ENCODE results near the gene ELOA. TPM values are rescaled to one million over a fixed set of nuclear protein-coding genes. Genes with fewer than 3 reads are reported as not detected.

ELOA gene
- total RNA-seq, 1 donor from 2014 or later, result 29.1 TPM

DNA sequence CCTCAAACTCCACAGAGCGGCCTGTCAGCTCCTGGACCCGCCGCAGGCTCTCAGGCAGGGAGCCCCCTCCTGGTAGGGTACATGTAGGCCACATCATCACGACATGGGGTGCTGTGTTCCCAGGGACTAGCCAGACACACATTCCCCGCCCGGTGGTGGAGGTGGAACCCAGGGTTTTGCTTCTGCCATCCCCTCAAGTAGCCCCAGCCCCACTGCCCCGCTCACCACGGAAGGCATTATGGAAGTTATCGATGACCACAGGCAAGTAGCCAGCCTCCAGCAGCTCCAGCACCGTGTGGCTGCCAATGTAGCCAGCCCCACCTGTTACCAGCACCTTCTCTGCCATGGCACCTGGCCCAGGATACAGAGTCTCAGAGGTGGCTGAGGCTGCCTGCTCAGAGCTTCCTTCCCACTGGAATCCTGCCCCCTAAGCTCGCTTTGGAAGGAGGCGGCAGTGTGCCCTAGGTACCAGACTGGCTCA is 55.4 kb downstream of the ELOA start:
- Histone ChIP-seq H3K4me1 (peaks cover 42% of the 10 kb centered on the region), H3K27me3 (ENCODE audit: low read depth) (no peaks in the 10 kb centered on the region), H3K27ac (replicated peaks) (peak overlapping the region; percentile 98), H3K36me3 (peaks cover 26% of the 10 kb centered on the region), H3K9me3 (replicated peaks) (no peaks in the 10 kb centered on the region), H3K4me3 (peak overlapping the region; percentile 97)
- intact Hi-C loops (cut with micrococcal nuclease), result no loop called here
- TF ChIP-seq, protein P1, sequence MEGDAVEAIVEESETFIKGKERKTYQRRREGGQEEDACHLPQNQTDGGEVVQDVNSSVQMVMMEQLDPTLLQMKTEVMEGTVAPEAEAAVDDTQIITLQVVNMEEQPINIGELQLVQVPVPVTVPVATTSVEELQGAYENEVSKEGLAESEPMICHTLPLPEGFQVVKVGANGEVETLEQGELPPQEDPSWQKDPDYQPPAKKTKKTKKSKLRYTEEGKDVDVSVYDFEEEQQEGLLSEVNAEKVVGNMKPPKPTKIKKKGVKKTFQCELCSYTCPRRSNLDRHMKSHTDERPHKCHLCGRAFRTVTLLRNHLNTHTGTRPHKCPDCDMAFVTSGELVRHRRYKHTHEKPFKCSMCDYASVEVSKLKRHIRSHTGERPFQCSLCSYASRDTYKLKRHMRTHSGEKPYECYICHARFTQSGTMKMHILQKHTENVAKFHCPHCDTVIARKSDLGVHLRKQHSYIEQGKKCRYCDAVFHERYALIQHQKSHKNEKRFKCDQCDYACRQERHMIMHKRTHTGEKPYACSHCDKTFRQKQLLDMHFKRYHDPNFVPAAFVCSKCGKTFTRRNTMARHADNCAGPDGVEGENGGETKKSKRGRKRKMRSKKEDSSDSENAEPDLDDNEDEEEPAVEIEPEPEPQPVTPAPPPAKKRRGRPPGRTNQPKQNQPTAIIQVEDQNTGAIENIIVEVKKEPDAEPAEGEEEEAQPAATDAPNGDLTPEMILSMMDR (IDR thresholded peaks at IDR 0.05; ENCODE audit: borderline replicate concordance), result no peak
- DNase-seq, result no peak

DNA sequence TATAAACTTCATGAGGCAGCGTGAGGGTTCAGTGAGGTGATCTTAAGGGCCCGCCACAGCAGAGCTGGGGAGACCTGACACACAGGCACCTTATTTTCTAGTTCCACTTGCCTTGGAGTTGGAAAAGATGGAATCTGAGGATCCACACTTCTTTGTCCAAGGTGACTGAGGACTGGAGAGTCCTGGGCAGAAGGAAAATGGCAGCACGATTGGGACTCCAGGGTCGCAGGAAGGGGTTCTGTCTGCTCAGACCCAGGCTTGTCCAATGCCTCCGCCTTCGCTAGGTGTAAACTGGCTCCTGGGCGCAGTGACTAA is 55.9 kb downstream of the ELOA start:
- H3K27me3 ChIP-seq (ENCODE audit: low read depth), result no peaks in the 10 kb centered on the region
- TF ChIP-seq, protein P1 (IDR thresholded peaks at IDR 0.05; ENCODE audit: borderline replicate concordance), result no peak
- intact Hi-C loops (cut with micrococcal nuclease), result no loop called here
- H3K9me3 ChIP-seq (replicated peaks), result no peaks in the 10 kb centered on the region
- no peak for DNase-seq
- H3K36me3 ChIP-seq, result peaks cover 26% of the 10 kb centered on the region
- H3K27ac ChIP-seq (replicated peaks), result peak overlapping the region; percentile 98
- peak overlapping the region; percentile 97 for H3K4me3 ChIP-seq
- H3K4me1 ChIP-seq, result peaks cover 41% of the 10 kb centered on the region

DNA sequence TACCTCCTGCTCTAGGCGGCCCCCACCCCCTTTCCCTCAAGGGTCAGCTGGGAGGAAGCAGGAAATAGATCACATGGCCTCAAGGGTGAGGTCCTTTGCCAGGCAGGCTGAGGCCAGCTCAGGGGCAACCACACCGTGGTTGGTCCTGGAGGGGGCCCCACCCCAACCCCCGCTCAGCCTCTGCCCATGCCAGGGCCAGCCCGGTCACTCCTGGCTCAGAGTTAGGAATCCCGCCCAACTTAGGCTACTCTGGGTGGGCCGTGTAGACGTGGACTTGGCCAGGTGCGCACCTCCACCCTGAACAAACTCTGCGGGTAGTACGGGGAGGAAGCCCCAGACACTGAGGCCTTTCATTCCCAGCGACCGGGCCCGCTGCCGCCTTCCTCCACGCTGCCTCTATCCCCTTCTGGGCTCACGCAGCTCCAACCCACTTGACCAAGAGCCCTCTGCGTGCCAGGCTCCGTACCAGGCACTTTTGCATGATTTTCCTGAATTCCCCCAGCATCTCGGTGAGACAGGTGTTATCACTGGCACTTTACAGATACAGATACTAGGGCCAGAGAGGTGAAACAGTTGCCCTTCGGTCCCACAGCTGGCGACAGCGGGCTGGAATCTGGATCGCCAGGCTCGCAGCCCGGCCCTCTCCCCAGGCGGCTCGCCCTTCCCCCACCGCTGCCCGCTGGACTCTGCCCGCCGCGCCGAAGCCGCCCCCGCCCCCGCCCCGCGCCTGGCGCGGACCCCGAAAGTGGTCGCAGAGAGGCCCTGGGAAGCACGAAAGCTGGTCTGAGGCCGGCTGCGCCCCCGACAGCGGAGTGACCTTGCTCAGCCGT is 56.5 kb downstream of the ELOA start:
- Histone ChIP-seq H3K4me1 (peaks cover 41% of the 10 kb centered on the region), H3K4me3 (peak overlapping the region; percentile 97), H3K36me3 (peaks cover 24% of the 10 kb centered on the region), H3K9me3 (replicated peaks) (no peaks in the 10 kb centered on the region), H3K27ac (replicated peaks) (peak overlapping the region; percentile 98), H3K27me3 (ENCODE audit: low read depth) (no peaks in the 10 kb centered on the region)
- TF ChIP-seq, protein P1 (IDR thresholded peaks at IDR 0.05; ENCODE audit: borderline replicate concordance), result no peak
- DNase-seq, result peak; percentile 21
- intact Hi-C loops (cut with micrococcal nuclease), result no loop called here

DNA sequence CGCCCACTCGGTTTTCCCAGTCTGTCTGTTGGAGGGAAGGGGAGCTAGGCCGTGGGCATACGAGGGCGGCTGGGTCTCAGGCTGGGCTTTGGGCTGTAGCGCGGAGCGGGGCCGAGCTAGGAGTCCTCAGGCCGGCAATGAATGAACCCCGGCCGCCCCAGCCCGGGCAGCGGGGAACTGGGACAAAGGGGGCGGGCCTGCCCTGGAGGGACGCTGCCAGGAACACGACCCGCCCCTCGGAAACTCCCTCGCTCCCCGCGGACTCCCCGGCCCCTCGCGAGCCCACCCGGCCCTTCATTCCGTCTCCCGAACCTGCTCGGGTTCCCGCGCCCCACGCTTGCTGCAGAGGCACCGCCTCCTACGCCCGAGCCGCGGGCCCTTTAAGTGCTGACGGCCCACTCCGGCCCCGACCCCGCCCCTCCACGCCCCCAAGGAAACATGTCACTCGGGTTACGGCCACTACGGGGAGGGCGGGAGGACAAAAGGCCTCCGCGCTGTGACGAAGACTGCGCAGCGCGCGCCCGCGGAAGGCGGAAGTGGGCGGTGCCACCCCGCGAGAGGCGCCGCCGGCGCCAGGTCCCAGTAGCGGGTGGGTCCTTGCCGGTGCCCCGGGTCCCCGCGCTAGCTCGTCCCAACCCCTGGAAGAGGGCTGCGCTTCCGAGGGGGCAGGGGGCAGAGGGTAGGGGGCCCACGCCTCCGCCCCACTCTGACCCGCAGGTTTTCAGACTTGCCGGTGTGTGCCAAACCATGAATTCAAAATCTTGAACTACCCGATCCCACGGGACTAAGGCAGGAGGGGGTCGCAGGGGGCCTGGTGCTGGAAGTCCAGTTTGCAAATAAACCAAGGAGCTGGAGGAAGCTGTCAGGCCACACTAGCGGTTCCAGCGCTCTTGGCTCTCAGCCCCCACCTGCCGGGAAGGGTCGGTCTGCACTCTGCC is 57.4 kb downstream of the ELOA start, which contains the start of gene GALE:
Gene GALE, minus strand, starts transcription at position 355 of the 938 bp plus-strand sequence. CDS start 1,747 bp downstream, outside the sequence.
- intact Hi-C loops (cut with micrococcal nuclease), result no loop called here

DNA sequence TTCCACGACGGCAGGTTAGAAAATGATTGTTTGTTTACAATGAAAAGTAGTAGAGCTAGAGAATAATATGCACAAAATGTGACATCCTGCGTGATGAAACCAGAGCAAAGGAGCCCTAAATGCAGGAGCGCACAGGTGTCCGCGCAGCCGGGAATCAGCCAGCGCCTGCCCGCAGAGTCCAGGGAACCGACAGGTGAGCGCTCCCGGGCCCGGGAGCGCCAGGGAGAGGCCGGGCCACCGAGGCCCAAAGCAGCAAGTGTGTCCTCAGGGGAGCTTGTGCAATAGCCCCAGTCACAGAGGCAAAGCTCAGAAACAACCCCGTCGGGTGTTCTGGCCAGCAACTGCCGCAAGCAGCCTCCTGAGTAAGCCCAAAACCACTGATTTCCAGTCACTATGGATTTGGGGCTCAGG is 58.1 kb downstream of the ELOA start:
- Histone ChIP-seq H3K27ac (replicated peaks) (peak overlapping the region; percentile 98), H3K4me3 (peak overlapping the region; percentile 97), H3K36me3 (peaks cover 15% of the 10 kb centered on the region), H3K27me3 (ENCODE audit: low read depth) (no peaks in the 10 kb centered on the region), H3K9me3 (replicated peaks) (no peaks in the 10 kb centered on the region), H3K4me1 (peaks cover 41% of the 10 kb centered on the region)
- DNase-seq, result no peak
- TF ChIP-seq, protein P1 (IDR thresholded peaks at IDR 0.05; ENCODE audit: borderline replicate concordance), result no peak
- intact Hi-C loops (cut with micrococcal nuclease), result no loop called here

More for the DNA sequence above, 57.4 kb downstream of the ELOA start, which contains the start of gene GALE:
- Histone ChIP-seq H3K27ac (replicated peaks) (peak within 1 kb of the TSS; percentile 98), H3K9me3 (replicated peaks) (no peaks in the 10 kb centered on the region), H3K27me3 (ENCODE audit: low read depth) (no peaks in the 10 kb centered on the region), H3K4me3 (peak within 1 kb of the TSS; percentile 97), H3K36me3 (peaks cover 17% of the 10 kb centered on the region), H3K4me1 (peaks cover 41% of the 10 kb centered on the region)
- DNase-seq, result peak; percentile 98
- TF ChIP-seq, protein P1 (IDR thresholded peaks at IDR 0.05; ENCODE audit: borderline replicate concordance), result no peak

Data from left ventricle myocardium inferior (tissue), 1 donor.